HepG2 (cell line): ENCODE results near the gene CST8. TPM values are rescaled to one million over a fixed set of nuclear protein-coding genes. Genes with fewer than 3 reads are reported as not detected.

Experiments
- E2F1 ChIP-seq: sonication (generic); formaldehyde crosslinking; IDR thresholded peaks from 2 replicates; pipeline ENCODE4 v1.5.0; 2020; ENCODE audit warnings: missing genetic modification reagents
- FOXA1 ChIP-seq, 2 experiments: fragments of 450-650 bp in 1 of 2; sonication (generic) in 1 of 2; formaldehyde crosslinking in 1 of 2; IDR thresholded peaks; 2 replicates each; pipeline versions ENCODE4 v1.4.0 to v1.6.1; 2016 to 2020; ENCODE audit warnings: missing genetic modification reagents in 1 of 2
- FOXA3 ChIP-seq: IDR thresholded peaks from 2 replicates; pipeline ENCODE4 v1.6.1; 2016; ENCODE audit warnings: missing genetic modification reagents, missing compliant biosample characterization
- FOXP1 ChIP-seq, 2 experiments: fragments of 450-650 bp in 1 of 2; IDR thresholded peaks; 2 replicates each; pipeline ENCODE4 v1.6.1; 2017 to 2018; ENCODE audit warnings: antibody characterized with exemption in 1 of 2
- GFI1 ChIP-seq: sonication (generic); formaldehyde crosslinking; IDR thresholded peaks from 2 replicates; pipeline ENCODE4 v1.5.0; 2020; ENCODE audit warnings: missing genetic modification reagents, mild to moderate bottlenecking, borderline replicate concordance
- GLMP ChIP-seq: sonication (generic); formaldehyde crosslinking; IDR thresholded peaks from 2 replicates; pipeline ENCODE4 v1.9.0; 2021; ENCODE audit warnings: missing genetic modification reagents, mild to moderate bottlenecking, borderline replicate concordance
- GMEB2 ChIP-seq: IDR thresholded peaks from 2 replicates; pipeline ENCODE4 v1.6.1; 2016; ENCODE audit warnings: missing biosample characterization, missing genetic modification reagents, low read depth
- HOXA7 ChIP-seq: sonication (generic); formaldehyde crosslinking; IDR thresholded peaks from 2 replicates; pipeline ENCODE4 v1.8.1; 2022; ENCODE audit warnings: mild to moderate bottlenecking, missing genetic modification reagents, moderate library complexity
- MED13 ChIP-seq: sonication (generic); formaldehyde crosslinking; IDR thresholded peaks from 2 replicates; pipeline ENCODE4 v1.5.0; 2020; ENCODE audit warnings: missing genetic modification reagents
- NBN ChIP-seq: fragments of 450-650 bp; conservative IDR thresholded peaks from 2 replicates; pipeline ENCODE4 v1.6.1; 2017
- NONO ChIP-seq, 2 experiments: fragments of 450-650 bp in 1 of 2; sonication (generic) in 1 of 2; formaldehyde crosslinking in 1 of 2; IDR thresholded peaks in 1 of 2; conservative IDR thresholded peaks in 1 of 2; 2 replicates each; pipeline versions ENCODE4 v1.6.1 to v1.8.0; 2017 to 2022; ENCODE audit warnings: mild to moderate bottlenecking in 1 of 2, missing genetic modification reagents in 1 of 2, moderate library complexity in 1 of 2
- ZFP41 ChIP-seq: sonication (generic); formaldehyde crosslinking; IDR thresholded peaks from 2 replicates; pipeline ENCODE4 v1.4.0; 2020; ENCODE audit warnings: mild to moderate bottlenecking, missing genetic modification reagents, borderline replicate concordance
- ZHX2 ChIP-seq, 2 experiments: sonication (generic) in 1 of 2; formaldehyde crosslinking in 1 of 2; IDR thresholded peaks; 2 replicates each; pipeline versions ENCODE4 v1.6.1 to v1.9.0; 2014 to 2022; ENCODE audit warnings: antibody characterized with exemption in 1 of 2, borderline replicate concordance in 1 of 2, inconsistent platforms in 1 of 2, low read depth in 1 of 2, missing genetic modification reagents in 1 of 2
- ZKSCAN8 ChIP-seq: IDR thresholded peaks from 2 replicates; pipeline ENCODE4 v1.6.1; 2016; ENCODE audit warnings: borderline replicate concordance, missing genetic modification reagents, missing compliant biosample characterization
- ZNF672 ChIP-seq: sonication (generic); formaldehyde crosslinking; IDR thresholded peaks from 2 replicates; pipeline ENCODE4 v1.8.1; 2022; ENCODE audit warnings: missing genetic modification reagents
- ZNF850 ChIP-seq: sonication (generic); formaldehyde crosslinking; conservative IDR thresholded peaks from 2 replicates; pipeline ENCODE4 v1.9.0; 2021; ENCODE audit warnings: mild to moderate bottlenecking, missing genetic modification reagents
- ZSCAN31 ChIP-seq: sonication (generic); formaldehyde crosslinking; IDR thresholded peaks from 2 replicates; pipeline ENCODE4 v1.5.0; 2020; ENCODE audit warnings: low read depth, mild to moderate bottlenecking, missing genetic modification reagents
- polyA plus RNA-seq, 8 experiments: library from polyadenylated mRNA; depleted of rRNA in 3 of 8; stranded (reverse) in 7 of 8; unstranded in 1 of 8; fragments of >200 nt; fragmentation: Illumina TruSeq in 4 of 8; extraction: Trizol in 4 of 8; gene quantifications; 2 replicates each; pipeline versions ENCODE4 v1.2.1 to v1.2.3, GENCODE V29; 2011 to 2016; ENCODE audit warnings: low read depth in 4 of 8, missing spikeins in 1 of 8, mixed read lengths in 1 of 8; ENCODE audit not compliant: insufficient read depth in 1 of 8
- total RNA-seq, 5 experiments: library from RNA; depleted of rRNA; stranded (reverse); fragments of >200 nt; fragmentation: Illumina TruSeq; extraction: Trizol; gene quantifications; 2 replicates each; pipeline ENCODE4 v1.2.3, GENCODE V29; 2016; ENCODE audit warnings: low read depth in 1 of 5

The CST8 gene
- total and polyA plus RNA-seq, 2 of the 13 experiments (the other 11 are each of a cell fraction or from before 2014, with no cell fraction given) = not detected

DNA sequence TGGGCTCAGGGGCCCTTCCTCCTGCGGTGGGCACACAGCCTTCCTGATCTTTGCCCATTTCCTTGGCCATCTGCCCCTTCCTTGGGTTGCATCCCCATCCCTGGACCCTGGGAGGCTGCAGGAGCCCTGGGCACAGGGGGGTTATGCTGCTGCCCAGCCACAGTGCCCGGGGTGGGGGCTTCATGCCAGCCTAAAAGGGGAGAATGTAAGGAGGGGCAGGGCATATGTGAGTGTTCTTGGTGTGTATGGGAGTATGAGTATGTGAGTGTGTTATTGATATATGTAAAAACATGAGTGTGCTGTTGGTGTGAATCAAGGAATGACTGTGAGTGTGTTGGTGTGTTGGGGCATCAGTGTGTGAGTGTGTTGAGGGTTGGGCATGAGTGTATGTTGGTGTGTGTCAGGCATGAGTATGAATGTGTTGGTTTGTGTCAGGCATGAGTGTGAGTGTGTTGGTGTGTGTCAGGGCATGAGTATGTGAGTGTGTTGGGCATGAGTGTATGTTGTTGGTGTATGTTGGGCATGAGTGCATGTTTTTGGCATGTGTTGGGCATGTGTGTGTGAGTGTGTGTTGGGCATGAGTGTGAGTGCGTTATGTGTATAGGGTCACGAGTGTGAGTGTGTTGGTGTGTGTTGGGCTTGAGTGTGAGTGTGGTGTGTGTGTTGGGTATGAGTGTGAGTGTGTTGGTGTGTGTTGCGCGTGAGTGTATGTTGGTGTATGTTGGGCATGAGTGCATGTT, 14.7 kb upstream of the CST8 start (continued):
- no peak for TF ChIP-seq ZHX2 (IDR thresholded peaks at IDR 0.05; ENCODE audit: low read depth)
- no peak for TF ChIP-seq ZHX2 (CRISPR knock-in tag; IDR thresholded peaks at IDR 0.05; ENCODE audit: borderline replicate concordance)
- TF ChIP-seq ZSCAN31 (CRISPR knock-in tag) = no peak
- no peak for TF ChIP-seq GMEB2 (CRISPR knock-in tag)
- no peak for TF ChIP-seq FOXA3 (CRISPR knock-in tag)
- TF ChIP-seq ZKSCAN8 (CRISPR knock-in tag) = no peak
- TF ChIP-seq NBN = 0 out of 2 replicates have a peak, but pooled peaks have one; percentile 38
- no peak for TF ChIP-seq ZNF672 (CRISPR knock-in tag)
- no peak for TF ChIP-seq ZNF850
- 0 out of 2 replicates have a peak, but pooled peaks have one; percentile 4 for TF ChIP-seq NONO (IDR thresholded peaks at IDR 0.05)
- no peak for TF ChIP-seq NONO (CRISPR knock-in tag; conservative IDR thresholded peaks at IDR 0.05)
- TF ChIP-seq GFI1 = no peak
- peak; percentile 45; the same call in 1 of the 2 replicates for TF ChIP-seq FOXP1 (IDR thresholded peaks at IDR 0.05)
- no peak for TF ChIP-seq FOXP1 (CRISPR knock-in tag; IDR thresholded peaks at IDR 0.05)
- TF ChIP-seq E2F1 (CRISPR knock-in tag) = no peak
- no peak for TF ChIP-seq HOXA7 (CRISPR knock-in tag)
- peak; percentile 53 for TF ChIP-seq FOXA1 (IDR thresholded peaks at IDR 0.05)
- no peak for TF ChIP-seq FOXA1 (CRISPR knock-in tag; IDR thresholded peaks at IDR 0.05)
- no peak for TF ChIP-seq GLMP
- TF ChIP-seq MED13 = no peak
- TF ChIP-seq ZFP41 (CRISPR knock-in tag) = no peak
